Activated T-cell treated with anti-CD3 and anti-CD28 coated beads for 48 hours (primary cell): ENCODE results near the gene TLR9.
A peak's percentile ranks its signal among the peaks of the same experiment; 100 is the strongest.

Experiments used
- DNase-seq: peaks from one replicate; pipeline ENCODE4 v3.0.0-alpha.2; 2020; ENCODE audit warnings: low read depth

The TLR9 gene

DNA sequence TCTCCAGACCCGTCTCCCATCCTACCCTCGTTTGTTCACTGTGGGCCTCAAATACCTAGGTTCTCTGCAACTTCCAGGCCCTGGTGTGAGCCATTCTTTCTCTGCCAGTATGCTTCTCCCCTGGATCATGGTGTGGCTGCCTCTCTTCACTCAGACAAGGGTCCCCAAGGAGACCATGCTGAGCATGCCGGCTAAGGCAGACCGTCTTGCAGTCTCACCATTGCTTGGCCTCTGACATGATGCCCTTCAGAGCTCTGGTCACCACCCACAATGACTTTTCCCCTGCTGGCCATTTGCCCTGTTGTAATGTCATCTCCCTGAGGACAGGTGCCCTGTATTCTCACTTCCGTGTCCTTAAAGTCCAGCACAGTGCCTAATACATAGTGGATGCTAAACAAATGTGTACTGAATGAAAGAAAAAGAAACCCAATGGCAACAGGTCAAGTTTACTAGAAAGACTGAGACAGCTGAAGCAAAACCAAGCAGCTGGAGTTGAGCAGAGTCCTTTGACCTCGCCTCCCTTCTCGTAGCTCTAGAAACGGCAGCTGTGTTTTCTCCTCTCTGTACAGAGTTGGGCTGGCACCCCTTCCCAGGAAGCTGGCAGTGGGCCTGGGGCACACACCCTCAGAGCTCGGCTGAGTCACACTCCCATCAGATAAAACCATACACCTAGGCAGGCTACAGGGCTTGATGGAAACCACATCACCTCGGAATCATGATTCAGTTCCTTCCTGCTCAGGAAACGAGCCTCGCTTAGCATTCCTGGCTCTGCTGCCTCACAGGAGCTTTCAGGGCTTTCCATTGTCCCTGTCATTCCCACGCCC, 8.6 kb downstream of the TLR9 start:
- DNase-seq = no peak

DNA sequence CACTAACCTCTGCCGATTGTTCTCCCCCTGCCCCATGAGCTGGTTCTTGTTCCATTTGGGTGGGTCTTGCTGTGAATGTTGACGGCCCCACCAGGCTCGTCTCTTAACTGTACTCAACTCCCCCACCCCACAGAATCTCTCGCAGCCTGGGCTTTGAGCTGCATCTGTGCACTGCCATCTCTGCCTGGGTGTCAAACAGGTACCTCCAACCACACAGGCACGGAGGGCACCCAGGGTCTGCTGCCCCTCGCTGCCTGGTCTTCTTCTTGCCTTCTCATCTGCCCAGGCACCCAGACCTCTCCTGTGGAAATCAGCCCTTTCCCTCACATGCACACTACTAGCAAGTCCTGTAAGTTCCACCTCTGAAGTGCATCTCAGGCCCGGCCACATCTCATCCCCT, 10.1 kb downstream of the TLR9 start:
- no peak for DNase-seq

DNA sequence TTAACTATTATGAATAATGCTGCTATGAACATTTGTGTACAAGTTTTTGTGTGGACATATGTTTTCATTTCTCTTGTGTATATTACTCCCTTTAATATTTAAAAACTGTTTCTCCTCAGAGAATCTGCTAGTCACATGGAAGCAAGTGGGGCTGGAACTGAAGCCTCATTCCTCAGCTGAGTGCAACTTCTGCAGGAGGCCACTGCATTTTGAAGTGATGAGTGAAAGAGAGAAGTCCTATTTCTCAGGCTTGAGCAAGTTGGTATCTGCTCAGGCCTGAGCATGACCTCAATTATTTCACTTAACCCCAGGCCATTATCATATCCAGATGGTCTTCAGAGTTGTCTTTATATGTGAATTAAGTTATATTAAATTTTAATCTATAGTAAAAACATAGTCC, 11.5 kb downstream of the TLR9 start:
- DNase-seq = no peak

DNA sequence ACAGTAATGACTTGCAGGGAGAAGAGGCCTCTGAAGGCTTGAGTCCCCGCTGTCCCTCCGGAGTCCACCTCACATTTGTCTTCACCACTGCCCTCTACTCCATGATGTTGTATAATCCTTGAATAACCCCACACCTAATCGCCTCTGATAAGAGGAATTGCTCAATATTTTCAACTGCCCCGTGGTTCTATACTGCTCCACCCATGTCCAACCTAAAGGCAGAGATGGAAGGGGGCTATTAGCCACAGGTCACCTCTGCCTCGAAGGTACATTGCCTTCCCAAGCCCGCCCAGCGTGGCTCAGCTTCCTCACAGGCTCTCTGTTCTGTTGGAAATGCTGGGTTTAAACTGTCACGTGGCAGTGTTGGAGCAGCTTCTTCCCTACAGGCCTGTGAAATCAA, 12.4 kb downstream of the TLR9 start:
- DNase-seq = no peak

DNA sequence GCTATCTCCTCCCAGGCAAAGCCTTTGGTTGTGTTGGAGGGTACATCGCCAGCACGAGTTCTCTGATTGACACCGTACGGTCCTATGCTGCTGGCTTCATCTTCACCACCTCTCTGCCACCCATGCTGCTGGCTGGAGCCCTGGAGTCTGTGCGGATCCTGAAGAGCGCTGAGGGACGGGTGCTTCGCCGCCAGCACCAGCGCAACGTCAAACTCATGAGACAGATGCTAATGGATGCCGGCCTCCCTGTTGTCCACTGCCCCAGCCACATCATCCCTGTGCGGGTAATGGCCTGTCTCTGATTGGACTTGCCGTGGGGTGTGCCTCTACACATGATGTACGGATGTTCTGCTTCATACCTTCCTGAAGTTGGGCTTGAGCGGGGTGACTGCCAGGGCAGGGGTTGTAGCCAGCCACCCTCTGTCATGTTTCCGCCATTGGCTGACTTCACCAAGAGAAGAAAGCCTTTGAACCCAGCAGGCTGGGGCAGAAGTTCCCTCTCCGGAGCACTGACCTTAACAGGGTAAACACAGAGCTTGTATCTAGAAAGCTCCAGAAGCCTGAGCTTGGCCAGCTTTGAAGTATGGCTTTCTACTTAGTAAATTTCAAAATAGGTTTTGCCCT, 14.1 kb downstream of the TLR9 start:
- no peak for DNase-seq

DNA sequence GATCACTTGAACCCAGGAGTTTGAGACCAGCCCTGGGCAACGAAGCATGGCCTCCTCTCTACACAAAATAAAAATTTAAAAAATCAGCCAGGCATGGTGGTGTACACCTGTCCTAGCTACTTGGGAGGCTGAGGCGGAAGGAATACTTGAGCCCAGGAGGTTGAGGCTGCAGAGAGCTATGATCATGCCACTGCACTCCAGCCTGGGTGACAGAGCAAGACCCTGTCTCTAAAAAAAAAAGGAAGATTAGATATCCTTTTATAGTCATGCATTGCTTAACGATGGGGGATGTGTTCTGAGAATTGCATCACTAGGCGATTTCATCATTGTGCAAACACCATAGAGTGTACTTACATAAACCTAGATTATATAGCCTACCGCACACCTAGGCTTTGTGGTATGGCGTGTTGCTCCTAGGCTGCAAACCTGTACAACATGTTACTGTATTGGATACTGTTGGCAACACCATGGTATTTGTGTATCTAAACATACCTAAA, 14.8 kb downstream of the TLR9 start:
- DNase-seq = no peak

DNA sequence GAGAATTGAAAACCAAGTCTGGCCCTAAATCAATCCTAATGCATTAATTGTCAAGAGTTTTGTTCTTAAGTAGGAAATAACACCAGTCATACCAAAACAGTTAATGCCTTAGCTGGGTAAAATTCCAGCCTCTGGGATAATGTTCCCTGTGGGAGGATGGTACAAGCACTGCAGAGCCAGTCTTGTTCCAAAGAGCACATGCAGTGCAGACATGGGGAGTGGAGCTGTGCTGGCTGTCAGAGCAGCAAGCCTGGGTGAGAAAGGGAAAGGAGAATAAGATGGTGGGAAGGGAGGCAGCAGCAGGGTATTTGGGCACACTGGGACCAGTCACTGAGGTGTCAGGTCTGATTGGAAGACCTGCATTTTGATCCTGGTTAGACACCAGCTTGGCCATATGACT, 15.4 kb downstream of the TLR9 start:
- no peak for DNase-seq

DNA sequence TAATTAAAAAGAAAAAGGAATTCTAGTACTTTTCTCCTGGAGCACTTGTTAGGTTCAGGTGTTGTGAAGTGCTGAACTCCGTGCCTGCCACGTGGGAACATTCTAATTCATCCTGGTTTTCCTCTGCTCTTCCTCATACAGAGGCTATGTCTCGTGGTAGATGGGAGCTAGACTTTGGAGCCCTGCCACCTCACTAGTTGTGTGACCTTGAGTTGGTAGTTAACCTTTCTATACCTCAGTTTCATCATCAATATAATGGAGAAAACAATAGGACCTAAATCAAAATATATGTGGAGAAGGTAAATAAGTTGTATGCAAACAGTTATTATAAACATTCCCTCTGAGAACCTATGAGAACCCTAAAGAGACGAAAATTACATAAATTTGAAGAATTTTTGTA, 16.9 kb downstream of the TLR9 start:
- no peak for DNase-seq

DNA sequence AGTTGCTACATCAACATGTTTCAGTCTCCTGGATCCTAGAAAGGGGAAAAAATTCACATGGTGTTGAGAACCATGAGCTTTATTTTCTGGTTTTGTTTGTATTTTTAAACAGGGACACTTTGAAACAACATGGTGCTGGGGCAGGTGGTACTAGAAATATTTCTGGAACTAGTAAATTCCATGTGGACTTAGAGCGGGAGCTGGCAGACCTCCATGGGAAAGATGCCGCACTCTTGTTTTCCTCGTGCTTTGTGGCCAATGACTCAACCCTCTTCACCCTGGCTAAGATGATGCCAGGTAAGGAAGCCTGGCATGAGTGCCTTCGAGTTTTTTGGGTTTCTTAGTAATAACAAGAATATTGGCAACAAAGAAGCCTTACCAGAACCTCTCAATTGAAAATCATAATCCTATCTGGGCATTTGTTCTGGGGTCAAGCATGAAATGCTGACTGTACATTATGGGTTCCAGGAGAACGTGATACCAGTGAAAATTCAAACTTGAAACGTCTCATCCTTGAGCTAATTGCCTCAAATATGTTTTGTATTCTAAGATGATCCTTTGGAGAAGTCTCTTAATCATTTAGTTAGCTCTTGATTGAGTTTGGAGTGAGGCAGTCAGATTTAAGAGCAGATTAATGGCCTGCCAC, 19.6 kb downstream of the TLR9 start:
- no peak for DNase-seq

DNA sequence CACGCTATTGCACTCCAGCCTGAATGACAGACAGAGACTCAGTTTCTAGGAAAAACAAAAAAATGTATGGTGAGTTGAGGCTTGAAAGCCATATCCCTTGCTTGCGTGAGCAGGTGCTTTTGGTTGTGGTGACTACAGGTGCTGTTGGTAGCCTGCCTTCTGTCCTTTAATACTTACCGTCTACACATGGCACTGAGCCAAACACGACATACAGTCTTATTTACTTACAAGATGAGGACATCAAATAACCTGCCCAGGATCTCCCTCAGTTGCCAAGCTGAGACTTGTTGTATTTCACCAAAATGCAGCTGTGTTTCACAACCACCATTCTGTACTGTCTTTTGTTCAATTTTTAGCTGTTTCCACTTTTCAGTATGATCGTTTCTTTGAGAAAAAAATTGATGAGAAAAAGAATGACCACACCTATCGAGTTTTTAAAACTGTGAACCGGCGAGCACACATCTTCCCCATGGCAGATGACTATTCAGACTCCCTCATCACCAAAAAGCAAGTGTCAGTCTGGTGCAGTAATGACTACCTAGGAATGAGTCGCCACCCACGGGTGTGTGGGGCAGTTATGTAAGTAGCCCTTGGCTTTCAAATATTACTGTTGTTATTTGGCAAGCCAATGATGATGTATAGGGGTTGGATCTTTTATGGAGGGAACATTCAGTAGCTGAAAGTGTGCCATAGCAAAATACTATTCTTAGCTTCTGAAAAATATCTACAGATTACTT, 20.9 kb downstream of the TLR9 start:
- no peak for DNase-seq

DNA sequence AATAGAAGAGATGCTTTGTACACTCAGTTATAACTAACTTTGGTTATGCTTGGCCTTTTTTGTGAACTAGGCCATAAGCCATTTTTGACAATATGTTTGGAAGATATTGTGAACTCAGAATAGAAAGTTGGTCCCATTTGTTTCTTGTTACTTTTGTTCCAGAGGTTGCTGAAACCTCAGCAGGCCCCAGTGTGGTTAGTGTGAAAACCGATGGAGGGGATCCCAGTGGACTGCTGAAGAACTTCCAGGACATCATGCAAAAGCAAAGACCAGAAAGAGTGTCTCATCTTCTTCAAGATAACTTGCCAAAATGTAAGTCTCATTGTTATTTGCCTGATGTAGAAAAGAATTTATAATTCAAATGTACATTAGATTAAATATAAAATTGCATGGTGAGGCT, 21.7 kb downstream of the TLR9 start:
- DNase-seq = no peak

DNA sequence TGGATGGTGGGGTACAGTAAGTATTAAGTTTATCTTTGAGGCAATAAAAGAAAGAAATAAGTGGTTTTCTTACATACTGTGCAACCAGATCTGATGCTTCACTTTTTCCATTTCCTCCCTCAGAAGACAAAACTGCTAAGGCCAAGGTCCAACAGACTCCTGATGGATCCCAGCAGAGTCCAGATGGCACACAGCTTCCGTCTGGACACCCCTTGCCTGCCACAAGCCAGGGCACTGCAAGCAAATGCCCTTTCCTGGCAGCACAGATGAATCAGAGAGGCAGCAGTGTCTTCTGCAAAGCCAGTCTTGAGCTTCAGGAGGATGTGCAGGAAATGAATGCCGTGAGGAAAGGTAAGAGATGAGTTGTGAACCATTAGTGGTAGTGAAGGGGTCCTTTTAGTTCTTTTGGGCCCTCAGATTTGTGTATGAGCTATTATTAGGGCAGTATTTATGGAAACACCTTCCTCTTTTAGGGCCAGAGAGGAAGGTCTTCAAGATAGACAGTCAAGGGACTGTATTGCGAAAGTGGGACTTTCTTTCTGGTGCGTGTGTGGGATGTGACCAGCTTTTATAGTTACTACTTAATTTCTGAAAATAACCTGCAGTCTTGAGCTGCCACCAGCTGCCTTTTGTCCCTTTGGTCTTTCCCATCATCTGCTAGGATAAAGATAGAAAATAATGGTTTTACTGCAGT, 22.9 kb downstream of the TLR9 start:
- no peak for DNase-seq

DNA sequence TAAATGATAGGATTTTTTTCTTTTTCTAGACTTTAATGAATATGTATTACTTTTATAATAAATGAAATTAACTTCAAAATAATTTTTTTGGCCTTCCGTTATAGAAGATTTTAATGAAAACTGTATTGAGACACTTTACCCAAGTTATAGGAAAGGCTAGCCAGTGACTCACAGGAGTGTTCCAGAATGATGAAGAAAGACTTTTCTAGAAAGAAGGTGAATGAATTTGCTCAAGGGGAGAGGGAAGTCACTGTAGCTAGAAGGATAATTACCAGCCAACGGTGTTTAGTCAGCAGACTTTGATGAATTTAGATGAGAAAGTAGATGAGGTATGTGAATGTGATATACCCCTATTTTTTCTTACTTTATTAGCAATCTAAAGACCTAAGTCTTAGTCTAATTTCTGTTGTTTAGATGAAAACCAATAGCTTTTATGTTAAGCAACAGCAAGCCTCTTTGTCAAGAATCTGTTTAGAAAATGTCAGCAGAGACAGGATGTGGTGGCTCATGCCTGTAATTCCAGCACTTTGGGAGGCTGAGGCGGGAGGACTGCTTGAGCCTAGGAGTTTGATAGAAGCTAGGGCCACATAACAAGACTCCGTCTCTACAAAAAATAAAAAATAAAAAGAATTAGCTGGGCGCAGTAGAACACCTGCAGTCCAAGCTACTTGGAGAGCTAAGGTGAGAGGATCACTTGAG, 24.3 kb downstream of the TLR9 start:
- DNase-seq = no peak

DNA sequence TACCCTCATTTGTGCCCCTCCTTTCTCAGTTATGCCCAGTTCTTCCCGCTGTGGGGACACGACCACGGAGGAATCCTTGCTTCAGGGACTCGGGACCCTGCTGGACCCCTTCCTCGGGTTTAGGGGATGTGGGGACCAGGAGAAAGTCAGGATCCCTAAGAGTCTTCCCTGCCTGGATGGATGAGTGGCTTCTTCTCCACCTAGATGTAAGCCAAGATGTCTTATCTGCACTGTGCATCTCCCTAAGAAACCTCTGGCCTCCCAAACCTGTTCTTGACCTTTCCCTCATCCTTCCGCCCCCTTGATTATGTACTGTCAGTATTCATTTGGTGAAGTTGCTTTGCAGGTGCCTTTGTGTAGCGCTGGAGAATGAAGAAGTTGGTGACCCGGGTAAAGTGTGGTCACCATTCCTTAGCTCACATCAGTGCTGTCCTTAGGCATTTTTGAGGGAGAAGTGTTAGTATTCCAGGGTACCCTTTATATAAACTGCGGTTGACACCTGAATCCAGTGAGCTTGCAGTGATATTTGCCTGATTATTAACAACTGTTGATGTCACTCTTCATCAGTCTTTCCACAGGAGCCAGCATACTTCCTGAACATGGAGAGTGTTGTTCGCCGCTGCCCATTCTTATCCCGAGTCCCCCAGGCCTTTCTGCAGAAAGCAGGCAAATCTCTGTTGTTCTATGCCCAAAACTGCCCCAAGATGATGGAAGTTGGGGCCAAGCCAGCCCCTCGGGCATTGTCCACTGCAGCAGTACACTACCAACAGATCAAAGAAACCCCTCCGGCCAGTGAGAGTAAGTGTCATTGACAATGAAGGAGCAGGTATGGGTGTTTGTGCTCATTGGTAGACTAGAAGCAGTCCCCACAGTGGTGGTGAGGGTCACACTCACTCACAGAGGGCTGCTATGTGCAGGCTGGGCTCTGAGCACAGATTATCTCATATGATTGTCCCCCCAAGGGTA, 26.5 kb downstream of the TLR9 start:
- no peak for DNase-seq

DNA sequence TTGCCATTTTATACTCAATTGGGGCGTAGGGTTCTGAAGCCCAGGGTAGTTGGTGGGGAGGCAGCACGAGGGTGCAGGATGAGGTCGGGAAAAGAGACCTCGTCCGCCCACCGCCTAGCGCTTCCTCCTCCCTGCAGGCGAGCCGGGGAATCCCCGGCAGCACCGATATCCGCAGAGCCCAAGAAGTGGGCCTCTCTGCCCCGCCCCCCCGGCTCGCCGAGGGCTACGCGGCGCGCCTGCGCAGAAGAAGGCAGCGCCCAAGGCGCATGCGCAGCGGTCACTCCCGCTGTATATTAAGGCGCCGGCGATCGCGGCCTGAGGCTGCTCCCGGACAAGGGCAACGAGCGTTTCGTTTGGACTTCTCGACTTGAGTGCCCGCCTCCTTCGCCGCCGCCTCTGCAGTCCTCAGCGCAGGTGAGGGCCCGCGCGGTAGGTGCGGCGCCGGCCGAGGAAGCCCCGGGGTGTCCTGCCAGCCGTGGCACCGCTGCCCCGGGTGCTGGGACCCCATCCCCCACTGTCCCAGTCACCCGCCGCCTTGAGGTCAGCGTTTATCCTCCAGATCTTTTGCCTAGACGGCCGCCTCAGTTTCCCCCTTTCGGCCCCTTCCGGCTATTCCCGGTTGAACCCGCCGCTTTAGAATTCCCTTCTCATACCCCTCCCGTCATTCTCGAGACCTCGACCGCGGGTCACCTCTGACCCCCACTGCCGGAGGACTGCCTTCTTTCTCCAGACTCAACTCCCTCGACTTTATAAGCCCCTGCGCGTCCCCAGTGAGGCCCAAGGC, 27.4 kb downstream of the TLR9 start, which contains the start of gene ALAS1:
Gene ALAS1, plus strand, starts transcription at position 319 of the 784 bp plus-strand sequence. CDS start 1,082 bp downstream, outside the sequence.
- DNase-seq = peak; percentile 94

DNA sequence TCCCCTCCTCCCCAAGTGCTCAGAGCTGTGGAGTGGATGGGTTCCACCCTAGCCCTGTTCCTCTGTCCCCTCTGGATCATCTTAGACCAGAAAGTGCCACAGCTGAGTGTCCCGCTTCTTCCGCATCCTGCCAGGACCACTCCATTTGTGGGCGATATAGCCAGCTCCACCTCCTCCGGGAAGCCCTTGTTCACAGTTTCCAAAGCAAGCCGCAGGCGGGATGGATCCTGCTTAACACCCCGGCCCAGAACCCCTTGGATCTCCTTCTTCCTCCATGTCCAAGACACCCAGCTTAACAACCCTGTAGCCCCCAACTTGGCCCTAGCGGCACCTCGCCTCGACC, 28.0 kb downstream of the TLR9 start:
- DNase-seq = no peak

DNA sequence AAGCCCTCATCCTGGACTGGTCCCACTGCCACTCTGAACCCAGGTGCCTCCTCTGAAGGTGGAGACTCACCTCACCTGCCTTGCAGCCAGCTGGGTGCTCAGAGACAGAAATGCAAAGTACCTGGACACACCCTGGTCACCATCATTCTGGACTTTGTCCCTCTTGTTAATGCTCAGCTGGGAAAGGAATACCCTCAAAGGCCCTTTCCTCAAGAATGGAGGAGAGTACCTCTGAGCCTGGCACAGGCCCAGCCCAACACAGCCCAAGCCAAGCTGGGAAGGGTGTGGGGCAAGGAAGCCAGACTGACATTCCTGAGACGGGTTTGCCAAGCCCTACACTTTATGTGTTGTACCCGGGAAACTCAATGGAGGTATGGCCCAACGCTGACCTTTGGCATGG, 28.5 kb downstream of the TLR9 start:
- DNase-seq = no peak

DNA sequence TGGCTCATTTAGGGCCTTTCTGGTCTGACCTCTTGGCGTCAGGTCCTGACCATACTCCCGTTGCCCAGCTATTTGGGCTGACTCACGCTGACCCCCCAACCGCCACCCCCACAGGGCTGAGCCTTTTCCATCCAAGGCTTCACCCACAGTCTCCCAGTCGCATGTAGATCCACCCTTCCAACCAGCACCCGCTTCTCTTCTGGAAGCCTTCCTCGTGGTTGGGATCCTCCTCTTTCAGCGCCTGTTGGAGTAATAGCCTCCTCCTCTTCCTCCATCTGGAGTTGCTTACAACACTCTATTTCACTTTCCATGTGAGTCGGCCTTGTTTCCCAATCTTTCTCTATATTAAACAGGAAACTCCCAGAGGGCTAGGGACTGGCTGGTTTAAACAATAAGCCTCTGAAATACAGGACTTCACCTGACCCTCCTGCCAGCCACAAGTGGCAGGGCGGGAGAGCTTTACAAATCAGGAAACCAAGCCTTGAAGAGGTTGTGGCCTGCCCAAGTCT, 29.6 kb downstream of the TLR9 start:
- no peak for DNase-seq

DNA sequence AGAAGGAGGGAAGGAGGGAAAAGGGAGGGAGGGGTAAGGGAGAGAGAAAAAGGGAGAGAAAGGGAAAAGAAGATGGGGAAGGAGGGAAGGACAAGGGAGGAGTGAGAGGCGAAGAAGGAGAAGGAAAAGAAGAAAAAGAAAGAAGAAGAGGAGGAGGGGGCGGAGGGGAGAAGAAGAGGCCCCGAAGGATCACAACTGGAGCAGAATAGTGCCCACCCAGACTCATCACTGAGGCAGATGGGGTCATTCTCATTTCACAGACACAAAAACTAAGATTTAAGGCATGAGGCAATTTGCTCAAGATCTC, 30.2 kb downstream of the TLR9 start:
- no peak for DNase-seq
